Measurements from ENCODE around the gene SLC35A5.
"Not testable (repeated sequence)": the region's sequence is repeated elsewhere in the genome, so short reads cannot be mapped to it uniquely, and the experiment has no call there.

SLC35A5 gene

GRCh38 chr3:112561734-112562529, at the start of gene SLC35A5, which contains the start of gene ATG3:
SLC35A5 (plus strand) TSS chr3:112562045; CDS start chr3:112563404, 1,359 bp downstream.
ATG3 (minus strand) TSS chr3:112561962; CDS start chr3:112561528, 434 bp downstream.
- peak; percentile 99 for DNase-seq

- no peak for DNase-seq
Observed at GRCh38 chr3:112512320-112512719, 49.5 kb upstream of the SLC35A5 start.

- DNase-seq, result no peak
Observed at GRCh38 chr3:112514527-112515128, 47.2 kb upstream of the SLC35A5 start.

GRCh38 chr3:112518970-112519369, 42.9 kb upstream of the SLC35A5 start:
- not testable (repeated sequence) for DNase-seq

GRCh38 chr3:112519424-112520001, 42.3 kb upstream of the SLC35A5 start:
- DNase-seq, result peak; percentile 13

- DNase-seq, result not testable (repeated sequence)
Observed at GRCh38 chr3:112524127-112524526, 37.7 kb upstream of the SLC35A5 start.

GRCh38 chr3:112530573-112530972, 31.3 kb upstream of the SLC35A5 start:
- DNase-seq, result no peak

GRCh38 chr3:112531358-112531781, 30.5 kb upstream of the SLC35A5 start:
- DNase-seq, result no peak

- DNase-seq, result no peak
Observed at GRCh38 chr3:112539825-112540650, 21.8 kb upstream of the SLC35A5 start.

- DNase-seq, result no peak
Observed at GRCh38 chr3:112546216-112546759, 15.6 kb upstream of the SLC35A5 start.

- DNase-seq, result no peak
Observed at GRCh38 chr3:112550859-112551258, 11.0 kb upstream of the SLC35A5 start.

- DNase-seq, result no peak
Observed at GRCh38 chr3:112555535-112556170, 6.2 kb upstream of the SLC35A5 start.

- no peak for DNase-seq
Observed at GRCh38 chr3:112557976-112558375, 3.9 kb upstream of the SLC35A5 start.

GRCh38 chr3:112560307-112560706, 1.5 kb upstream of the SLC35A5 start:
- no peak for DNase-seq

GRCh38 chr3:112560721-112561483, 943 bp upstream of the SLC35A5 start:
- peak; percentile 88 for DNase-seq

- no peak for DNase-seq
Observed at GRCh38 chr3:112561484-112561733, 436 bp upstream of the SLC35A5 start.

- DNase-seq, result not testable (repeated sequence)
Observed at GRCh38 chr3:112564247-112564939, 2.5 kb downstream of the SLC35A5 start.

- DNase-seq, result no peak
Observed at GRCh38 chr3:112564940-112565305, 3.1 kb downstream of the SLC35A5 start.

GRCh38 chr3:112568642-112569041, 6.8 kb downstream of the SLC35A5 start:
- no peak for DNase-seq

GRCh38 chr3:112569265-112569664, 7.4 kb downstream of the SLC35A5 start:
- no peak for DNase-seq

GRCh38 chr3:112572701-112573100, 10.9 kb downstream of the SLC35A5 start:
- no peak for DNase-seq

Measured in retina (tissue), 1 donor.